ENCODE results near the gene MARK4. TPM values are rescaled to one million over a fixed set of nuclear protein-coding genes. Genes with fewer than 3 reads are reported as not detected.

Gene MARK4
- total RNA-seq, 4 donors from 2014 or later = 10.2 to 26.2 (median 14.4) TPM

GRCh38 chr19:45302416-45302815 lies 51.3 kb downstream of the MARK4 start:
- TF ChIP-seq CTCF (IDR thresholded peaks at IDR 0.05; ENCODE audit: low read depth) = no peak

GRCh38 chr19:45303269-45304060 lies 52.4 kb downstream of the MARK4 start:
- no peak for TF ChIP-seq CTCF (IDR thresholded peaks at IDR 0.05; ENCODE audit: low read depth)

- TF ChIP-seq CTCF (IDR thresholded peaks at IDR 0.05; ENCODE audit: low read depth) = no peak
These were observed 53.3 kb downstream of the MARK4 start for GRCh38 chr19:45304141-45304926.

GRCh38 chr19:45305007-45305406 lies 53.9 kb downstream of the MARK4 start:
- TF ChIP-seq CTCF (IDR thresholded peaks at IDR 0.05; ENCODE audit: low read depth) = no peak

- no peak for TF ChIP-seq CTCF (IDR thresholded peaks at IDR 0.05; ENCODE audit: low read depth)
These were observed 54.4 kb downstream of the MARK4 start for GRCh38 chr19:45305421-45305820.

GRCh38 chr19:45306040-45306439 lies 55.0 kb downstream of the MARK4 start:
- no peak for TF ChIP-seq CTCF (IDR thresholded peaks at IDR 0.05; ENCODE audit: low read depth)

GRCh38 chr19:45306518-45307027 lies 55.5 kb downstream of the MARK4 start:
- TF ChIP-seq CTCF (IDR thresholded peaks at IDR 0.05; ENCODE audit: low read depth) = no peak
